NK-92 (cell line): Measurements from ENCODE around the gene HUNK.

Experiments
- DNase-seq: peaks from one replicate; lab custom pipeline; 2025; ENCODE audit not compliant: unreplicated experiment; lab: John Stamatoyannopoulos, UW

The HUNK gene

GRCh38 chr21:31948676-31949075 is 75.9 kb downstream of the HUNK start:
- DNase-seq, result no peak

- DNase-seq, result no peak
Observed at GRCh38 chr21:31952828-31953227, 80.0 kb downstream of the HUNK start.

GRCh38 chr21:31957631-31958030 is 84.8 kb downstream of the HUNK start:
- DNase-seq, result no peak

- DNase-seq, result no peak
Observed at GRCh38 chr21:31959881-31960280, 87.1 kb downstream of the HUNK start.

- DNase-seq, result no peak
Observed at GRCh38 chr21:31961027-31961426, 88.2 kb downstream of the HUNK start.

GRCh38 chr21:31961704-31962103 is 88.9 kb downstream of the HUNK start:
- DNase-seq, result no peak

GRCh38 chr21:31964692-31965091 is 91.9 kb downstream of the HUNK start:
- DNase-seq, result no peak

- no peak for DNase-seq
Observed at GRCh38 chr21:31967334-31967733, 94.5 kb downstream of the HUNK start.

GRCh38 chr21:31972622-31973021 is 99.8 kb downstream of the HUNK start:
- DNase-seq, result no peak

GRCh38 chr21:31973402-31973944 is 100.7 kb downstream of the HUNK start:
- no peak for DNase-seq

- DNase-seq, result no peak
Observed at GRCh38 chr21:31974454-31974985, 101.7 kb downstream of the HUNK start.

- no peak for DNase-seq
Observed at GRCh38 chr21:31975491-31975890, 102.7 kb downstream of the HUNK start.

GRCh38 chr21:31977816-31978215 is 105.0 kb downstream of the HUNK start:
- no peak for DNase-seq

- no peak for DNase-seq
Observed at GRCh38 chr21:31983120-31983519, 110.3 kb downstream of the HUNK start.

- DNase-seq, result no peak
Observed at GRCh38 chr21:31983554-31983953, 110.7 kb downstream of the HUNK start.

GRCh38 chr21:31985398-31985797 is 112.6 kb downstream of the HUNK start:
- no peak for DNase-seq

GRCh38 chr21:31986035-31986856 is 113.4 kb downstream of the HUNK start:
- no peak for DNase-seq

- no peak for DNase-seq
Observed at GRCh38 chr21:31987696-31988095, 114.9 kb downstream of the HUNK start.

GRCh38 chr21:31988492-31989290 is 115.9 kb downstream of the HUNK start:
- DNase-seq, result no peak

- no peak for DNase-seq
Observed at GRCh38 chr21:31991356-31992331, 118.8 kb downstream of the HUNK start.

GRCh38 chr21:31992391-31992790 is 119.6 kb downstream of the HUNK start:
- no peak for DNase-seq
